Stimulated activated CD4-positive, alpha-beta T cell treated with anti-CD3 and anti-CD28 coated beads, Interleukin-4, amount 100 ng/mL, for 24 hours (primary cell): ENCODE data around the gene MRPS17.

Experiments used
- DNase-seq: peaks from one replicate; pipeline ENCODE4 v3.0.0-alpha.2; 2020

Gene MRPS17

DNA sequence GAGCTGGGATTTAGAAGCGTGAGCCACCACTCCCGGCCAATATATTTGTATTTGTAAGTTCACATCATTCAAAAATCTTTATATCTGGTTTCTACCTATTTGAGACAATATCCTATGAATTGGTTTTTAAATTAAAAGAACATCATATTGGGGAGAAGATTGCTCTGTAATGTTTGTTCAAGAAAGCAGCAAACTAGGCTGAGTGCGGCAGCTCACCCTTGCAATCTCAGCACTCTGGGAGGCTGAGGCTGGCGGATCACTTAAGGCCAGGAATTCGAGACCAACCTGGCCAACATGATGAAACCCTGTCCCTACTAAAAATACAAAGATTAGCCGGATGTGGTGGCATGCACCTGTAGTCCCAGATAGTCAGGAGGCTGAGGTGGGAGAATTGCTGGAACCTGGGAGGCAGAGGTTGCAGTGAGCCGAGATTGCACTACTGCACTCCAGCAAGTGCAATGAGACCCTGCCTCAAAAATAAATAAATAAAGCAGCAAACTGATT lies 22.1 kb downstream of the MRPS17 start:
- DNase-seq = no peak

DNA sequence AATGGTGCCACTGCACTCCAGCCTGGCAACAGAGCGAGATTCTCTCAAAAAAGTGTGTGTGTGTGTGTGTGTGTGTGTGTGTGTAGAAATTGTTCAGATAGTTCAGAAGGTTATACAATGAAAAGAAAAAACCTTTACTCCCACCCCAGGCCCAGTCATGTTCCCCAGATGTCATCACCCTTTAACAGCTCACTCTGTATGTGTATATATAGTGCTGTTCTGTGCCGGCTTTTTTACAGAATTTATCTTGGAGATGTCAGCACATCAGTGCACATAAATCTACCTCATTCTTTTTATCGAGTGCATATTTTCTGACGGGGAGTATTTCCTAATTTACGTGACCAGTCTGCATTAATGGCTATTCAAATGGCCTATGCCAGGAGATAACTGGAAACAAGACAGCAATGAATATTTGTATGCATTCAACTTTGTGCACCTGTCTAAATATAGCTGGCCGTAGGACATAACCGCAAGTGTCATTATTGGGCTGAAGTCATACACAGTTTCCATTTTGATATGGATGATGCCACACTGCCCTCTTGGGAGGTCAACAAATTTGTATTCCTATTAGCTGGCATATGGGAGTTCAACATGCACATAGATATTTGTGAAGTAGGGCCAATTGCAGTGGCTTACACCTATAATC lies 24.4 kb downstream of the MRPS17 start:
- DNase-seq = no peak

DNA sequence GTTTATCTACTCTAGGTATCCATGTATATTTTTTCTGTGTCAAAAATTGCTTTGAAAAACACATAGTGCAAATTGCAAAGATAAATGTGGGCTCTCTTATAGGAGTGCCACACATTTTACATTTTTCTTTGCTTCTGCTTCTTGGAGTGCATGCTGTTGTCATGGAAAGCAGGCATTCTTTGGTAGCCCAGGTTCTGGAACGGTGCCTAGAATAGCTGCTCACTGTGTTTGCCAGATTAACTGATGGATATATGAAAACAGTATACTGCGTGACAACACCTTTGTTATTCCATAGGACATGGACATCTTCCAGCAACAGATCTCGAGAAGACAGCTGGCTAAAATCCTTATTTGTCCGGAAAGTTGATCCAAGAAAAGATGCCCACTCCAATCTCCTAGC lies 26.2 kb downstream of the MRPS17 start:
- no peak for DNase-seq

DNA sequence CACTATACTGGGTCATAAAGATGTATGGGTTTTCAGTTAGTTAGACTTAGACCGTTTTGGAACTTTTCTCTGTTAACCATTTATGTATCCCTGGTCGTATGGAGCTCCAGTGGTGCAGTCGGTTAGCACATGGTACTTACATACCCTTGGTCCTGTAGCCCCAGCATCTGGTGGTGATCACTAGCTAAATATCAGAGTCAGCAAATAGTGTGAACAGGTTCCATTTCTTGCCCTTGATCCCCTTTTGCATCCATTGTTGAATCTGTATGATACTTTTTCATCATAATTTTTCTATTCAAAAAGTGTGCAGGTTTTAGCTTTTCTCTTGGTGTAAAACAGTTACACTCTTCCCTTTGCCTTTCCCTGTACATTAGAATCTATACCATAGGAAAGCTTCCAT lies 28.6 kb downstream of the MRPS17 start:
- no peak for DNase-seq

DNA sequence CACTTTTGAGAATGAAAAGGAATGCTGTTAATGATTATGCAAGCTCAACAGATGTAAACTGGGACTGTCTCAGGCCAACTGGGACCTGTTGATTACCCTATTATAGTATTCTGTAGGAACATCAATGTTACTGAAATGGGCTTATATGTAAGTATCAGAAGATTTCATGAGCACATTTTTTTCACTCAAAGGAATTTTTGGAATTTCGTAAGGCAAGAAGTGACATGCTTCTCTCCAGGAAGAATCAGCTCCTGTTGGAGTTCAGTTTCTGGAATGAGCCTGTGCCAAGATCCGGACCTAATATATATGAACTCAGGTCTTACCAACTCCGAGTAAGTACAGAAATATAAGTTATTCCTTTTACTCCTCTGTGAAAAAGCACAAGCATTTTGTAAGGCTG lies 31.9 kb downstream of the MRPS17 start:
- no peak for DNase-seq

DNA sequence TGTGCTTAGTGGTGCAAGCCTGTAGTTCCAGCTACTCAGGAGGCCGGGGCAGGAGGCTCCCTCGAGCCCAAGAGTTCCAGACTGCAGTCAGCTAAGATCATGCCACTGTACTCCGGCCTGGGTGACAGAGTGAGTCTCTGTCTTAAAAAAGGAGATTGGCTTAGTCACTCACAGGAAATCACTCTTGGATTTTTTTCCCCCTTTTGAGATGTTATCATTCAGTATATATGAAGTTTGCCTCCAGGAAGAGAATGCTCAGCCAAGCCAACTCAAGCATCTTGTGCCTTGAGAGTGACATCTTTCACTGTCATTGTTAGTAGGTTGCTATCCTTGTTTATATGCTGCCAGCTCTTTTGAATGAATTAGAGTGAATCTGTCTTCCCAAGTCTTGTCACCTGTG lies 40.7 kb downstream of the MRPS17 start:
- no peak for DNase-seq

DNA sequence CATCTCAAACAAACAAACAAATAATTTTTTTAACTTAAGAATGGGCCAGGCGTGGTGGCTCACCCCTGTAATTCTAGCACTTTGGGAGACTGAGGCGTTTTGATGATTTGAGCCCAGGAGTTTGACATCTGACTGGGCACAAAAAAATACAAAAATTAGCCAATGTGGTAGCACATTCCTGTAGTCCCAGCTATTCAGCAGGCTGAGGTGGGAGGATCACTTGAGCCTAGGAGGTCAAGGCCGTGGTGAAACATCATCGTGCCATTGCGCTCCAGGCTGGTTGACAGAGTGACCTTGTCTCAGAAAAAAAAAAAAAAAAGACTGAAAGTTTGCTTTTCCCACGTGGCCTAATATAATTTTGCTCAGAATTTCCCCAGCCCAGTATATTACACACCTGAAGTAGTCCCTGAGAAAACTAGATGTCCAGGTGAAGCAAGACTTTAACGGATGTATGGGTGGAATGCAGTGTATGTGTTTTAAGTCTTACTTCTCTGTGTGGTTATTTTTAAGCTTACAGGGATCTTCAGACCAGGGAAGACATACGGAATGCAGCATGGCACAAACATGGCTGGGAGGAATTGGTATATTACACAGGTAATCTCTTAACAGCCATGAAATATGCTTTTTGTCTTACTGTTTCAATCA lies 45.3 kb downstream of the MRPS17 start:
- DNase-seq = no peak

DNA sequence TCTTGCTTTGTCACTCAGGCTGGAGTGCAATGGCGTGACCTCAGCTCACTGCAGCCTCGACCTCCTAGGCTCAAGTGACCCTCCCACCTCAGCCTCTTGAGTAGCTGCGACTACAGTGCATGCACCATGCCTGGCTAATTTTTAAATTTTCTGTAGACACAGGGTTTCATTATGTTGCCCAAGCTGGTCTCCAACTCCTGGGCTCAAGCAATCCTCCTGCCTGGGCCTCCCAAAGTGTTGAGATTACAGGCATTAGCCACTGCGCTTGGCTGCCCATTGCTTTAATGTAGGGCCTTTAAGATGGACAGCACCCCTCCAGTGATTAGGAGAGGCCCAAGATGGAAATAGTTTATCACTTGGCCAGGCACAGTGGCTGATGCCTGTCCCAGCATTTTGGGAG lies 52.1 kb downstream of the MRPS17 start:
- no peak for DNase-seq
